Measurements from ENCODE around the gene GMPPA. TPM values are rescaled to one million over a fixed set of nuclear protein-coding genes. Genes with fewer than 3 reads are reported as not detected.
A peak's percentile ranks its signal among the peaks of the same experiment; 100 is the strongest.

Gene GMPPA
- total and polyA plus RNA-seq, 7 donors, result 14.4 to 33.8 (median 20.0) TPM

GRCh38 chr2:219497495-219498279, 1.0 kb upstream of the GMPPA start:
- intact Hi-C loops (cut with DNase I), result loop anchor here in 1 of 2 donors (2.0 kb wide), 1 partner anchor 39 kb away; no protein-coding TSS in a partner anchor
- Histone ChIP-seq H3K4me1 (peaks cover 43% of the 10 kb centered on the region), H3K4me3 (peak overlapping the region; percentile 86), H3K36me3 (ENCODE audit: insufficient read depth in 1 of 2, low read depth in 1 of 2) (peaks cover 0 to 21% of the 10 kb centered on the region in 2 donors), H3K27ac (peak overlapping the region; percentile 91), H3K27me3 (ENCODE audit: insufficient read depth in 3 of 3, low read length in 2 of 3) (no peaks in the 10 kb centered on the region), H3K9me3 (no peaks in the 10 kb centered on the region)
- DNase-seq (peak; percentile 92 to 94), ATAC-seq (peak; percentile 66 to 73 (median 71))
- WGBS, 3 donors, result 2 to 3% (median 2%) methylated on average over 44 to 59 of the region's 59 CpGs
- TF ChIP-seq CTCF (IDR thresholded peaks at IDR 0.05), result no peak

- Histone ChIP-seq H3K4me1 (peaks cover 43% of the 10 kb centered on the region), H3K27me3 (ENCODE audit: insufficient read depth in 3 of 3, low read length in 2 of 3) (no peaks in the 10 kb centered on the region), H3K9me3 (no peaks in the 10 kb centered on the region), H3K4me3 (peak overlapping the region; percentile 86), H3K27ac (peak overlapping the region; percentile 91), H3K36me3 (ENCODE audit: insufficient read depth in 1 of 2, low read depth in 1 of 2) (peaks cover 0 to 26% of the 10 kb centered on the region in 2 donors)
- no peak for ATAC-seq
- intact Hi-C loops (cut with DNase I), result loop anchor here in 1 of 2 donors (2.0 kb wide), 1 partner anchor 40 kb away; no protein-coding TSS in a partner anchor
- no peak for DNase-seq
- 0% methylated on average over 3 of the region's 3 CpGs for WGBS, 3 donors
- TF ChIP-seq CTCF (IDR thresholded peaks at IDR 0.05), result no peak
Observed at GRCh38 chr2:219499058-219499307, 292 bp downstream of the GMPPA start.

- intact Hi-C loops (cut with DNase I), result loop anchor here in 1 of 2 donors (2.0 kb wide), 1 partner anchor 41 kb away; no protein-coding TSS in a partner anchor
- H3K27ac ChIP-seq, result no peak overlapping the region
- H3K4me3 ChIP-seq, result peak overlapping the region; percentile 86
- no peaks in the 10 kb centered on the region for H3K27me3 ChIP-seq (ENCODE audit: insufficient read depth in 3 of 3, low read length in 2 of 3)
- 34 to 72% (median 39%) methylated on average over 1 of the region's 1 CpG for WGBS, 3 donors
- TF ChIP-seq CTCF (IDR thresholded peaks at IDR 0.05), result no peak
- DNase-seq (no peak), ATAC-seq (no peak)
- peaks cover 43% of the 10 kb centered on the region for H3K4me1 ChIP-seq
- no peaks in the 10 kb centered on the region for H3K9me3 ChIP-seq
- peaks cover 0 to 32% of the 10 kb centered on the region in 2 donors for H3K36me3 ChIP-seq (ENCODE audit: insufficient read depth in 1 of 2, low read depth in 1 of 2)
Observed at GRCh38 chr2:219499555-219499954, 864 bp downstream of the GMPPA start.

- no peaks in the 10 kb centered on the region for H3K27me3 ChIP-seq (ENCODE audit: insufficient read depth in 3 of 3, low read length in 2 of 3)
- ATAC-seq (no peak), DNase-seq (no peak)
- TF ChIP-seq CTCF (IDR thresholded peaks at IDR 0.05), result no peak
- 31 to 61% (median 45%) methylated on average over 2 of the region's 2 CpGs for WGBS, 3 donors
- H3K4me1 ChIP-seq, result peaks cover 40% of the 10 kb centered on the region
- no peaks in the 10 kb centered on the region for H3K9me3 ChIP-seq
- H3K4me3 ChIP-seq, result no peak overlapping the region
- H3K36me3 ChIP-seq (ENCODE audit: insufficient read depth in 1 of 2, low read depth in 1 of 2), result peaks cover 0 to 38% of the 10 kb centered on the region in 2 donors
- intact Hi-C loops (cut with DNase I), result no loop called here
- H3K27ac ChIP-seq, result no peak overlapping the region
Observed at GRCh38 chr2:219500135-219500534, 1.4 kb downstream of the GMPPA start.

All from psoas muscle (tissue), 8 donors.